ENCODE data around the gene TCEA3.

DNA sequence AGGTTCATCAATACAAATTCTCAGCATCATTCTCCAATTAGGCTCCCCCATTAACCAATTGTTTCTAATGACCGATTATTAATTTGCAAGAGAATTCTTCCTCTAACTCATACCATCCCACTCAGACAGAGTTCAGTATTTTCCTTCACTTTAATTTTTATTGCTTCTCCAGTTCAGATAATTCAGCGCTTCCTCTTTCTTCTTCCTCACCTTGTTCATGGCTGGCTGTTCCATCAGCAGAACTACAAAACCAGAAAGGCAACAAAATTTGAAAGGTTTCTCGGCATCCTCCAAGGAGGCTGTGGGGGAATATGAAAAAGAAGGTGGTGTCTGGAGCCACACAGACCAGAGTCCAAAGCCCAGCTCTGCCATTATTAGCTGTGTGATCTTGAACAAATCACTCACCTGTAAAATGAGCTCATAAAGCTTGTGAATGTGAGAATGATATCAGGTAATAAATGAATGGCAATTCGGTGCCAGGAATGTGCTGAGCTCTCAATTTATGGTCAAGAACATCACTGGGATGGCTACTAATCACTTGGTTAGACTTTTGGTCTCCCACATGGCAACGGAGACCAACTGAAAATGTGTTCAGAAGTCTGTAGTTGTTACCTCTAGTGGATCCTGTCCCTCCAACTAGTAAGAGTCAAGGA is 43.2 kb downstream of the TCEA3 start:
- TF ChIP-seq EZH2 (IDR thresholded peaks at IDR 0.05; ENCODE audit: insufficient read depth, poor library complexity, severe bottlenecking) = no peak
- no peak for TF ChIP-seq EZH2phosphoT487 (IDR thresholded peaks at IDR 0.05; ENCODE audit: insufficient read depth, low read depth)

Data from GM23248 (cell line).